GM21576 (cell line): ENCODE data around the gene RSPO1.

Experiments
- ATAC-seq: cut with Tn5 transposase; IDR thresholded peaks from one replicate; pipeline ENCODE4 v1.9.1; 2021; ENCODE audit warnings: mild to moderate bottlenecking, moderate library complexity; ENCODE audit not compliant: unreplicated experiment

The RSPO1 gene

DNA sequence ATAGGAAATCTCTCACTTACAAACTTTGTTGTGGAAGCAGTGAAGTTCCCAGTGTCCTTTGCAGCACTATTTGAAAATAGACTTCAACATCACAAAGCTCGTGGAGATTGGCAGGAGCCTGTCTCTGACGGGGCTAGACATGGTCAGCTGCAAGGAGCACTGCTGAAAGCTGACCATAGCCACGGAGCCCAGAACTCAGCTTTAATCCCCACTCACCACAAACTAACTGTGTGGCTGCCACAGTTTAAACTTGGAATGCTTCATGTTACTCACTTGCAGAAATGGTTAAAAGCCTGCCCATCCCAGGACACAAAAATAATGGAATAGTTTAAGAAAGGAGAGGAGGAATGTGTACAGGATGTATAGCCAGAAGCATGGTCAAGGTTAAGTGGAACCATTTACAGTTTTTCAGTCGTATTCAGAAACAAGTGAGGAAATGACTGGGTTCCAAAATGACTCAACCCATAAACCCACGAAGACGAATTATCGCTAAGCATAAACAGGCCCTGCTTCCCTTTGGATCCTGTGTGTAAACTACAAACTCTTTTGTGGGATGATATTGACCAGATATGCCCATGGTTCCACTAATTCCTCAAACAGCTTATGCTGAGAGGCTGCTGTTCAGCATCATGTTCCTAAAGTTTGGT lies 59.7 kb downstream of the RSPO1 start:
- no peak for ATAC-seq

GRCh38 chr1:37570528-37571334 lies 64.0 kb downstream of the RSPO1 start:
- no peak for ATAC-seq

- no peak for ATAC-seq
Measured at GRCh38 chr1:37567023-37567422, 67.7 kb downstream of the RSPO1 start.

GRCh38 chr1:37564892-37565291 lies 69.8 kb downstream of the RSPO1 start:
- ATAC-seq = no peak

DNA sequence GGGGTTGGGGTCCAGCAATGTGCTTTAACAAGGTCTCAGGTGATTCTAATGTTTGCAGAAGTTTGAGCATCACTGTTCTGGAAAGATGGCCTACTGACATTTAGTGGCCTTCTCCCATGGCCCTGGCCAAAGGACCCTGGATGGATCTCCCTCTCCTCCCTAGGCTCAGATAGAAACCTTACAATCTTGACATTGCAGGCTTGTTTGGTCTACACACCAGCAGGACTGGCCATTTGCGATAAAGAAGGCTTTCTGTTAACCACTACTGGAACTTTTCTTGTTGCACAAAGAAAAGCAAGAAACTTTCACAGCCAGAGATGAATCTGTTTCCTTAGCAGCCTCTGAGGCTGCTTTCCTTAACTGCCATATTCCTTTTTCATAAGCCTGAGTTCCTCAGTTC lies 71.7 kb downstream of the RSPO1 start:
- no peak for ATAC-seq
